ENCODE data around the gene MASP1. TPM values are rescaled to one million over a fixed set of nuclear protein-coding genes. Genes with fewer than 3 reads are reported as not detected.

The MASP1 gene
- total RNA-seq, 1 experiment from 2014 or later = not detected

DNA sequence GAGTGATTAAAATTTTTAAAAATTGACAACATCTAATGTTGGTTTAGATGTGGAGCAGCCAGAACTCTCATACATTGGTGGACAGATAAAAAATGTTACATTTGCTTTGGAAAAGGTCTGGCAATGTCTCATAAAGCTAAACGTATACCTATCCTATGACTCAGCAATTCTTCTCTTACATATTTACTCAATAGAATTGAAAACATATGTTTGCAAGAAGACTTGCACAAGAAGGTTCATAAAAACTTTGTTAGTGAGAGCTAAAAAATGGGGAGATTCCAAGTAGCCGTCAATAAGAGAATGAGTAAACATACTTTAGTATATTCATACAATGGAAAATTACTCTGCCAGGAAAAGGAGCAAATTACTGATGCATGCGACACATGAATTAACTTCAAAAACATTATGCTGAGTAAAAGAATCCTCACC lies 30.0 kb downstream of the MASP1 start:
- H3K9ac ChIP-seq (ENCODE audit: low read length) = no peak overlapping the region
- no peak overlapping the region for H3K27ac ChIP-seq (ENCODE audit: low read depth, low read length)
- no peaks in the 10 kb centered on the region for H3K9me3 ChIP-seq (ENCODE audit: control insufficient read depth in 1 of 2, insufficient read depth in 1 of 2, low read depth in 1 of 2, low read length in 2 of 2)
- CTCF ChIA-PET = no interaction called here
- 0 out of 2 replicates have a peak, but pooled peaks cover 6% of the 10 kb centered on the region for H3K27me3 ChIP-seq (ENCODE audit: insufficient read depth, low read length)
- H3K4me3 ChIP-seq (replicated peaks in 1 of 2; ENCODE audit: low read depth in 1 of 2, low read length in 2 of 2) = no peak overlapping the region
- no peaks in the 10 kb centered on the region for H3K36me3 ChIP-seq (ENCODE audit: control insufficient read depth in 1 of 2, insufficient read depth in 2 of 2, low read length in 2 of 2)
- no TSS peak for BruUV-seq (replicated peaks)
- H4K20me1 ChIP-seq (ENCODE audit: insufficient read depth) = no peaks in the 10 kb centered on the region; the same call in 1 of the 2 replicates
- POLR2A ChIA-PET = no interaction called here
- H2AFZ ChIP-seq (ENCODE audit: low read depth, low read length, poor library complexity, severe bottlenecking) = no peak overlapping the region
- intact Hi-C loops (cut with micrococcal nuclease) = no loop called here
- no peaks in the 10 kb centered on the region for H3K79me2 ChIP-seq (ENCODE audit: insufficient read depth, low read length)
- H3K4me1 ChIP-seq (ENCODE audit: control insufficient read depth in 1 of 2, insufficient read depth in 2 of 2, low read length in 2 of 2) = no peaks in the 10 kb centered on the region
- H3K4me2 ChIP-seq (ENCODE audit: low read length) = no peak overlapping the region
- no peak for ATAC-seq
- TF ChIP-seq EZH2phosphoT487 (IDR thresholded peaks at IDR 0.05; ENCODE audit: borderline replicate concordance) (no peak), ZFX (IDR thresholded peaks at IDR 0.05) (no peak), POLR2AphosphoS5 (IDR thresholded peaks at IDR 0.05; ENCODE audit: low read depth, low read length) (no peak), EGR1 (IDR thresholded peaks at IDR 0.05; ENCODE audit: low read depth) (no peak), ATF3 (IDR thresholded peaks at IDR 0.05) (no peak), RAD21 (IDR thresholded peaks at IDR 0.05; ENCODE audit: low read depth) (no peak), EZH2 (IDR thresholded peaks at IDR 0.05) (no peak), JUND (IDR thresholded peaks at IDR 0.05) (no peak), FOSL1 (IDR thresholded peaks at IDR 0.05; ENCODE audit: low read depth) (no peak), TCF7L2 (IDR thresholded peaks at IDR 0.05; ENCODE audit: borderline replicate concordance, extremely low read depth, insufficient read depth, insufficient read length) (no peak), CBX3 (IDR thresholded peaks at IDR 0.05; ENCODE audit: low read depth) (no peak), MAX (IDR thresholded peaks at IDR 0.05) (no peak), ZNF274 (IDR thresholded peaks at IDR 0.05; ENCODE audit: low read depth, low read length) (no peak), CEBPB (IDR thresholded peaks at IDR 0.05; ENCODE audit: low read depth) (no peak), POLR2A (IDR thresholded peaks at IDR 0.05; ENCODE audit: borderline replicate concordance, extremely low read depth, insufficient read depth, insufficient read length) (no peak), ZBTB33 (IDR thresholded peaks at IDR 0.05; ENCODE audit: extremely low read depth, insufficient replicate concordance, low read length) (no peak)
- no peak for DNase-seq (ENCODE audit: low read depth, low spot score)
- RAD21 ChIA-PET (ENCODE audit: low non-redundant PET in 1 of 2, low total read pairs in 2 of 2, uncharacterized antibody in 2 of 2, unreplicated experiment in 2 of 2) = no interaction called here
- no peaks in the 10 kb centered on the region for H3K9me2 ChIP-seq (ENCODE audit: insufficient read depth)
